ENCODE data around the gene KRTAP5-4.

Gene KRTAP5-4

DNA sequence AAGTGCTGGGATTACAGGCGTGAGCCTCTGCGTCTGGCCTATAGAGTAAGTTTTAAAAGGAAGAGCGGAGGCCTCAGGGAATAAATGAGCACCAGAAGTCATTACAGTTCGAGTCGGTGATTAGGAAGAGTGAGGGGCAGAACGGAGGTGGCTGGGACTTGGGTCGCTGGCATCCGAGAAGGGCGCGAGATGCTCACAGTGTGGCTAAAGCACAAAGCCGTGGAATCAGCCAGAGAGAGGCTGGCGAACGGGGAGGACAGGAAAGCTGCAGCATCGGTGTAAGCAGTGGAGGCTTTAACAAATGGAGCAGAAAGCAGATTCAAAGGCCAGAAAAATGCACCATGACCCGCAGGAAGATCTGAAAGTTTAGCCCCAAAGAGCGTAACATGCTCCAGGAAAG is 2.7 kb upstream of the KRTAP5-4 start:
- TF ChIP-seq, protein P1, sequence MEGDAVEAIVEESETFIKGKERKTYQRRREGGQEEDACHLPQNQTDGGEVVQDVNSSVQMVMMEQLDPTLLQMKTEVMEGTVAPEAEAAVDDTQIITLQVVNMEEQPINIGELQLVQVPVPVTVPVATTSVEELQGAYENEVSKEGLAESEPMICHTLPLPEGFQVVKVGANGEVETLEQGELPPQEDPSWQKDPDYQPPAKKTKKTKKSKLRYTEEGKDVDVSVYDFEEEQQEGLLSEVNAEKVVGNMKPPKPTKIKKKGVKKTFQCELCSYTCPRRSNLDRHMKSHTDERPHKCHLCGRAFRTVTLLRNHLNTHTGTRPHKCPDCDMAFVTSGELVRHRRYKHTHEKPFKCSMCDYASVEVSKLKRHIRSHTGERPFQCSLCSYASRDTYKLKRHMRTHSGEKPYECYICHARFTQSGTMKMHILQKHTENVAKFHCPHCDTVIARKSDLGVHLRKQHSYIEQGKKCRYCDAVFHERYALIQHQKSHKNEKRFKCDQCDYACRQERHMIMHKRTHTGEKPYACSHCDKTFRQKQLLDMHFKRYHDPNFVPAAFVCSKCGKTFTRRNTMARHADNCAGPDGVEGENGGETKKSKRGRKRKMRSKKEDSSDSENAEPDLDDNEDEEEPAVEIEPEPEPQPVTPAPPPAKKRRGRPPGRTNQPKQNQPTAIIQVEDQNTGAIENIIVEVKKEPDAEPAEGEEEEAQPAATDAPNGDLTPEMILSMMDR (conservative IDR thresholded peaks at IDR 0.05; ENCODE audit: low read length) = no peak
- no peak for TF ChIP-seq EZH2phosphoT487 (IDR thresholded peaks at IDR 0.05; ENCODE audit: borderline replicate concordance)
- Histone ChIP-seq H3K9me3 (ENCODE audit: insufficient read depth, low read depth, low read length) (no peaks in the 10 kb centered on the region), H3K9ac (ENCODE audit: low read depth, low read length, poor library complexity, severe bottlenecking) (no peak overlapping the region), H3K4me1 (ENCODE audit: insufficient read depth, low read length, poor library complexity, severe bottlenecking) (no peaks in the 10 kb centered on the region), H2AFZ (ENCODE audit: low read length) (no peak overlapping the region), H3K27me3 (ENCODE audit: insufficient read depth, low read length, poor library complexity, severe bottlenecking) (no peaks in the 10 kb centered on the region), H3K36me3 (ENCODE audit: insufficient read depth, low read length) (no peaks in the 10 kb centered on the region), H3K4me2 (ENCODE audit: low read depth, low read length, poor library complexity, severe bottlenecking) (no peak overlapping the region), H3K4me3 (ENCODE audit: low read length, poor library complexity, severe bottlenecking) (no peak overlapping the region), H3K9me2 (replicated peaks; ENCODE audit: low read depth, low read length) (no peaks in the 10 kb centered on the region), H4K20me1 (ENCODE audit: insufficient read depth, low read length, poor library complexity, severe bottlenecking) (no peaks in the 10 kb centered on the region), H3F3A (ENCODE audit: low read depth) (no peaks in the 10 kb centered on the region), H3K79me2 (ENCODE audit: insufficient read depth, low read length) (no peaks in the 10 kb centered on the region)

DNA sequence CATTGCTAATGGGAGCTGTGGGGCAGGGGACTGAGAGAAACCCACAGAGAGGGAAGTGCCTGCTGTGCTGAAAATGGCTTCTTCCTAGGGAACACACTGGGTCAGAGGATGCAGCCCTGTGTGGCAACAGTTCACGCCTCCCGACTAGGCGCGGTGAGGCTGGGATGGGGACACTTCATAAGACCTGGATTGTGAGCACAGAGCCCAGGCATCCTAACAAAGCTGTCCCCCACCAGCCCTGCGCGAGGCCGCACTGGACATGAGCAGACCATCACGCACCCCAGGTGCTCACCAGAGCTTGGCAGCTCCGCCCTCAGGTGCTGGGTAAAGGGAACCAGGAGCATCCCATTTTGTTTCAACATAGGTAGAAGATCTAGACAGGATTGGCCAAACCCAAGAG is 1.8 kb upstream of the KRTAP5-4 start:
- no peaks in the 10 kb centered on the region for H3K9me3 ChIP-seq (ENCODE audit: insufficient read depth, low read depth, low read length)
- H4K20me1 ChIP-seq (ENCODE audit: insufficient read depth, low read length, poor library complexity, severe bottlenecking) = no peaks in the 10 kb centered on the region
- no peaks in the 10 kb centered on the region for H3K4me1 ChIP-seq (ENCODE audit: insufficient read depth, low read length, poor library complexity, severe bottlenecking)
- no peaks in the 10 kb centered on the region for H3K79me2 ChIP-seq (ENCODE audit: insufficient read depth, low read length)
- H3K27me3 ChIP-seq (ENCODE audit: insufficient read depth, low read length, poor library complexity, severe bottlenecking) = no peaks in the 10 kb centered on the region
- no peak overlapping the region for H3K4me3 ChIP-seq (ENCODE audit: low read length, poor library complexity, severe bottlenecking)
- no peaks in the 10 kb centered on the region for H3K9me2 ChIP-seq (replicated peaks; ENCODE audit: low read depth, low read length)
- no peak overlapping the region for H2AFZ ChIP-seq (ENCODE audit: low read length)
- H3F3A ChIP-seq (ENCODE audit: low read depth) = no peaks in the 10 kb centered on the region
- H3K4me2 ChIP-seq (ENCODE audit: low read depth, low read length, poor library complexity, severe bottlenecking) = no peak overlapping the region
- no peak overlapping the region for H3K9ac ChIP-seq (ENCODE audit: low read depth, low read length, poor library complexity, severe bottlenecking)
- TF ChIP-seq, protein P1 (conservative IDR thresholded peaks at IDR 0.05; ENCODE audit: low read length) = no peak
- no peak for TF ChIP-seq EZH2phosphoT487 (IDR thresholded peaks at IDR 0.05; ENCODE audit: borderline replicate concordance)
- H3K36me3 ChIP-seq (ENCODE audit: insufficient read depth, low read length) = no peaks in the 10 kb centered on the region

DNA sequence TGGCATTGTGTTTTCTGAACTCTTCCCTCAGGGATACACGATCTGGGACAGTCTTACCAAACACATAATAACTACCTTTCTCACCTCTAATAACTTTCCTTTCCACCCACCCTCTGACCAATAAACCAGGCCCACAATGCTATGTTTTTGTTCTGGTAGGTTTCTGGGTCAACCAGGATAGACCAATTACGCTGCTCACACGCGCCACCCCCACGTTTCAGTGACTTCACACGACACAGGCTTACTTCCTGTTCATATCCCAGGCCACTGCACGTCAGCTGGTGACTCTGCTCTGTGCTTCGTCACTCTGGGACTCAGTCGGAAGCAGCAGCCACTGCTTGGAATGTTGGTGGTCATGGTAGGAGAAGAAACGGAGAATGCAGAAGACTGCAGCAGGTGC is 2.5 kb downstream of the KRTAP5-4 start:
- H3K4me3 ChIP-seq (ENCODE audit: low read length, poor library complexity, severe bottlenecking) = no peak overlapping the region
- H2AFZ ChIP-seq (ENCODE audit: low read length) = no peak overlapping the region
- H3K27me3 ChIP-seq (ENCODE audit: insufficient read depth, low read length, poor library complexity, severe bottlenecking) = no peaks in the 10 kb centered on the region
- H3K9me2 ChIP-seq (replicated peaks; ENCODE audit: low read depth, low read length) = no peaks in the 10 kb centered on the region
- H3K36me3 ChIP-seq (ENCODE audit: insufficient read depth, low read length) = no peaks in the 10 kb centered on the region
- no peaks in the 10 kb centered on the region for H3K4me1 ChIP-seq (ENCODE audit: insufficient read depth, low read length, poor library complexity, severe bottlenecking)
- no peaks in the 10 kb centered on the region for H3K9me3 ChIP-seq (ENCODE audit: insufficient read depth, low read depth, low read length)
- no peak for TF ChIP-seq EZH2phosphoT487 (IDR thresholded peaks at IDR 0.05; ENCODE audit: borderline replicate concordance)
- TF ChIP-seq, protein P1 (conservative IDR thresholded peaks at IDR 0.05; ENCODE audit: low read length) = no peak
- no peak overlapping the region for H3K4me2 ChIP-seq (ENCODE audit: low read depth, low read length, poor library complexity, severe bottlenecking)
- no peaks in the 10 kb centered on the region for H3K79me2 ChIP-seq (ENCODE audit: insufficient read depth, low read length)
- H3K9ac ChIP-seq (ENCODE audit: low read depth, low read length, poor library complexity, severe bottlenecking) = no peak overlapping the region
- no peaks in the 10 kb centered on the region for H4K20me1 ChIP-seq (ENCODE audit: insufficient read depth, low read length, poor library complexity, severe bottlenecking)
- no peaks in the 10 kb centered on the region for H3F3A ChIP-seq (ENCODE audit: low read depth)
